Endothelial cell of umbilical vein (primary cell): ENCODE measurements around the gene SOCS7. TPM values are rescaled to one million over a fixed set of nuclear protein-coding genes. Genes with fewer than 3 reads are reported as not detected.

Source experiments
- BruUV-seq: library from RNA; stranded (reverse); fragments of 400-500 nt; replicated peaks from 2 replicates; lab custom pipeline; 2021; lab: Mats Ljungman, UMichigan
- CTCF ChIA-PET: fragments of 300-600, 350-600 bp; sonication (Branson Sonifier 250); formaldehyde crosslinking; loops from one replicate; lab custom pipeline; 2021; ENCODE audit warnings: antibody characterized with exemption, inconsistent platforms; lab: Charles Lee
- POLR2A ChIA-PET: fragments of 300-600, 350-600 bp; sonication (Branson Sonifier 250); formaldehyde crosslinking; loops from one replicate; lab custom pipeline; 2021; ENCODE audit warnings: antibody characterized with exemption, inconsistent platforms; lab: Charles Lee
- DNase-seq: peaks from one replicate; pipeline ENCODE4 v3.0.0-alpha.2; 2011; ENCODE audit warnings: low read depth, low spot score
- FAIRE-seq: peaks from 2 replicates; lab custom pipeline; 2011; peaks lifted over from hg19 to GRCh38; lab: Jason Lieb, UNC
- H2AFZ ChIP-seq: 2 replicates; pipeline ENCODE4 v1.6.0; 2012; ENCODE audit warnings: low read depth, low read length, control low read depth, inconsistent platforms
- H3K27ac ChIP-seq: 2 replicates; pipeline ENCODE4 v1.5.1; 2011; ENCODE audit warnings: low read depth, mild to moderate bottlenecking, control low read depth, low read length, moderate library complexity; ENCODE audit not compliant: insufficient read depth
- H3K27me3 ChIP-seq, 2 experiments: 2 replicates each; pipeline versions ENCODE4 v1.6.0 to v1.6.1; 2011; ENCODE audit warnings: low read length in 2 of 2, mixed read lengths in 1 of 2; ENCODE audit not compliant: control insufficient read depth in 2 of 2, insufficient read depth in 2 of 2
- H3K36me3 ChIP-seq, 2 experiments: 2 replicates in 1 of 2; 3 replicates in 1 of 2; pipeline ENCODE4 v1.5.1; 2011; ENCODE audit warnings: low read length in 2 of 2, mild to moderate bottlenecking in 1 of 2, moderate library complexity in 1 of 2; ENCODE audit not compliant: control insufficient read depth in 2 of 2, insufficient read depth in 2 of 2; ENCODE audit errors: extremely low read depth in 1 of 2
- H3K4me1 ChIP-seq: 3 replicates; pipeline ENCODE4 v1.5.1; 2011; ENCODE audit warnings: mild to moderate bottlenecking, low read length; ENCODE audit not compliant: control insufficient read depth, insufficient read depth; ENCODE audit errors: extremely low read depth
- H3K4me2 ChIP-seq: 2 replicates; pipeline ENCODE4 v1.6.1; 2011; ENCODE audit warnings: low read length, control low read depth, mixed read lengths; ENCODE audit not compliant: insufficient read depth
- H3K4me3 ChIP-seq, 3 experiments: fragments of 200-600 bp in 1 of 3; sonication (generic), shearing (Covaris generic) in 1 of 3; replicated peaks in 1 of 3; 2 replicates each; pipeline ENCODE4 v1.5.1; 2011 to 2016; ENCODE audit warnings: control low read depth in 3 of 3, low read length in 3 of 3, mild to moderate bottlenecking in 2 of 3, inconsistent platforms in 1 of 3, low read depth in 1 of 3, moderate library complexity in 1 of 3; ENCODE audit not compliant: insufficient read depth in 1 of 3
- H3K79me2 ChIP-seq: 2 replicates; pipeline ENCODE4 v1.6.0; 2012; ENCODE audit warnings: low read length, inconsistent platforms; ENCODE audit not compliant: control insufficient read depth, insufficient read depth
- H3K9ac ChIP-seq: replicated peaks from 2 replicates; pipeline ENCODE3; 2011; ENCODE audit warnings: low read length, control low read depth; ENCODE audit not compliant: insufficient read depth; ENCODE audit errors: extremely low read depth
- H3K9me1 ChIP-seq: replicated peaks from 3 replicates; pipeline ENCODE4 v1.6.0; 2011; ENCODE audit warnings: mild to moderate bottlenecking, low read length; ENCODE audit not compliant: control insufficient read depth, insufficient read depth; ENCODE audit errors: extremely low read depth
- H3K9me3 ChIP-seq: replicated peaks from 2 replicates; pipeline ENCODE4 v1.5.1; 2012; ENCODE audit warnings: low read length, inconsistent platforms; ENCODE audit not compliant: control insufficient read depth, insufficient read depth
- H4K20me1 ChIP-seq: replicated peaks from 2 replicates; pipeline ENCODE3; 2011; ENCODE audit warnings: mild to moderate bottlenecking, low read length; ENCODE audit not compliant: control insufficient read depth, insufficient read depth; ENCODE audit errors: extremely low read depth
- CTCF ChIP-seq, 2 donors: IDR thresholded peaks; 1 replicate in 1 of 2; 2 replicates in 1 of 2; pipeline ENCODE4 v1.5.1; 2011; ENCODE audit warnings: low read length in 2 of 2, mild to moderate bottlenecking in 2 of 2, moderate library complexity in 2 of 2, control low read depth in 1 of 2, inconsistent platforms in 1 of 2, low read depth in 1 of 2; ENCODE audit not compliant: insufficient read depth in 1 of 2; ENCODE audit errors: extremely low read depth in 1 of 2
- EZH2 ChIP-seq: IDR thresholded peaks from 2 replicates; pipeline ENCODE4 v1.6.1; 2012; ENCODE audit warnings: borderline replicate concordance, low read depth, mild to moderate bottlenecking, moderate library complexity, low read length, inconsistent platforms; ENCODE audit not compliant: severe bottlenecking
- FOS ChIP-seq: IDR thresholded peaks from 2 replicates; pipeline ENCODE4 v1.6.1; 2011; ENCODE audit warnings: mild to moderate bottlenecking, low read length, moderate library complexity, borderline replicate concordance; ENCODE audit not compliant: insufficient read depth
- GATA2 ChIP-seq: IDR thresholded peaks from 2 replicates; pipeline ENCODE4 v1.7.0; 2011; ENCODE audit warnings: low read depth, mild to moderate bottlenecking, moderate library complexity, mixed read lengths, low read length; ENCODE audit not compliant: insufficient read length, insufficient read depth
- JUN ChIP-seq: IDR thresholded peaks from 2 replicates; pipeline ENCODE4 v1.6.1; 2011; ENCODE audit warnings: borderline replicate concordance, low read depth; ENCODE audit not compliant: insufficient read length, insufficient read depth
- MYC ChIP-seq: IDR thresholded peaks from one replicate; pipeline ENCODE4 v1.6.1; 2011; ENCODE audit warnings: mild to moderate bottlenecking, low read depth, low read length
- POLR2A ChIP-seq: IDR thresholded peaks from 2 replicates; pipeline ENCODE4 v1.6.1; 2012; ENCODE audit warnings: low read depth, mild to moderate bottlenecking, control low read depth, low read length
- POLR2AphosphoS5 ChIP-seq: IDR thresholded peaks from 2 replicates; pipeline ENCODE4 v1.6.1; 2012; ENCODE audit warnings: low read depth, mild to moderate bottlenecking, control low read depth, low read length, moderate library complexity; ENCODE audit not compliant: insufficient read depth
- dilution Hi-C: fragments of 300-500 bp; cut with MboI; formaldehyde crosslinking; loops from one replicate; pipeline ENCODE4 v1.15.0; 2019; ENCODE audit warnings: low sequenced_read_pairs; ENCODE audit not compliant: extremely low pct_ligation_motif_present
- intact Hi-C: fragments of 100-400 bp; cut with micrococcal nuclease; formaldehyde crosslinking; loops from one replicate; pipeline ENCODE4 v1.10.0; 2022
- polyA plus RNA-seq, 4 experiments: library from polyadenylated mRNA; depleted of rRNA in 3 of 4; stranded (reverse) in 3 of 4; unstranded in 1 of 4; fragments of >200 nt; gene quantifications; 2 replicates each; pipeline versions ENCODE4 v1.2.1 to v1.2.3, GENCODE V29; 2011 to 2012; ENCODE audit warnings: missing spikeins in 1 of 4
- total RNA-seq: library from RNA; stranded (reverse); gene quantifications from 2 replicates; pipeline ENCODE4 v1.2.3, GENCODE V29; 2021
- TF ChIP-seq, protein P1 (sequence below): IDR thresholded peaks from 2 replicates; pipeline ENCODE4 v1.6.1; 2011; ENCODE audit not compliant: insufficient read depth, insufficient read length

Gene SOCS7
- total and polyA plus RNA-seq, 2 donors (not counting 3 experiments of a cell fraction or from before 2014, with no cell fraction given) = 5.9 to 10.4 TPM

DNA sequence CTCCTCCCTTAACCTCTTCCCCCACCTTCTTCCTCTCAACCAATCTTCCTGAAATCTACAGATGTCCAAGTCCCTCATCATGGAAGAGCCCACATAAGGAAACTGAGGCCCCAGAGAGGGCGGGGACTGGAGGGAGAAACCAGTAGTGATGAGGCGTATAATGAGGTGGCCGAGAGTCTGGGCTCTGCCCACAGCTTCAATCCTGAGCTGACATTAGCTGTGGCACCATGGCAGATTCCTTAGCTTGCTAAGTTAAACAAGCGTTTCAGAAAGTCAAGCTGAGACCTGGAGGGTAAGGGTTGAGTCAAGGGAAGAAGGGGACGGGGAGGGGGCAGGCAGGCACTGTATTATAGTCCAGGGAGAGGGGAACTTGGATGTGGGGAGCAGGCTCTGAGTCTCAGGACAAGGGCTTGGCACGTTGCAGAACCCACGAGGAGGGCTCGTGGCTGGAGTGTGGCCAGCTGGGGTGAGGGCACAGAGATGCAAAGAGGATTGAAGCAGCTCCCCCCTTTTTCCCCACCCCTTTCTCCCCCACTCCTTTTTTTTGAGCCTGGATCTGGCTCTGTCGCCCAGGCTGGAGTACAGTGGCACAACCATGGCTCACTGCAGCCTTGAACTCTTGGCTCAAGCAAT lies 89.9 kb downstream of the SOCS7 start:
- Histone ChIP-seq H3K36me3 (no peaks in the 10 kb centered on the region), H4K20me1 (no peaks in the 10 kb centered on the region), H3K9me1 (no peaks in the 10 kb centered on the region), H2AFZ (no peak overlapping the region), H3K9me3 (no peaks in the 10 kb centered on the region), H3K9ac (no peak overlapping the region), H3K79me2 (peaks cover 79% of the 10 kb centered on the region), H3K4me1 (peaks cover 11% of the 10 kb centered on the region), H3K27me3 (no peaks in the 10 kb centered on the region), H3K27ac (no peak overlapping the region), H3K4me3 (no peak overlapping the region), H3K4me2 (no peak overlapping the region)
- dilution Hi-C loops = no loop called here
- no peak for FAIRE-seq
- ChIA-PET CTCF (interaction anchor here (0.6 to 4.0 kb wide), 6 partner anchors 9 to 68 kb away, joined by 3 to 35 read pairs (median 4); no protein-coding TSS in a partner anchor), POLR2A (no interaction called here)
- no peak for DNase-seq
- intact Hi-C loops = no loop called here
- TF ChIP-seq CTCF (IDR thresholded peaks at IDR 0.05; ENCODE audit: extremely low read depth in 1 of 2, insufficient read depth in 1 of 2, low read depth in 1 of 2, low read length in 2 of 2) = no peak
- TF ChIP-seq JUN = no peak
- TF ChIP-seq, protein P1, sequence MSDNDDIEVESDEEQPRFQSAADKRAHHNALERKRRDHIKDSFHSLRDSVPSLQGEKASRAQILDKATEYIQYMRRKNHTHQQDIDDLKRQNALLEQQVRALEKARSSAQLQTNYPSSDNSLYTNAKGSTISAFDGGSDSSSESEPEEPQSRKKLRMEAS = no peak
- TF ChIP-seq GATA2 = no peak
- TF ChIP-seq POLR2AphosphoS5 = no peak
- no peak for TF ChIP-seq MYC
- TF ChIP-seq FOS = no peak
- TF ChIP-seq POLR2A = no peak
- TF ChIP-seq EZH2 = no peak
- no TSS peak for BruUV-seq
